Mammary epithelial cell (primary cell): ENCODE results near the gene SEMA5A.

ENCODE experiments used
- EZH2 ChIP-seq: IDR thresholded peaks from 2 replicates; pipeline ENCODE4 v1.6.1; 2012; ENCODE audit warnings: low read length, inconsistent platforms, borderline replicate concordance
- TF ChIP-seq, protein P1 (sequence below), 2 donors: IDR thresholded peaks in 1 of 2; conservative IDR thresholded peaks in 1 of 2; 2 replicates each; pipeline ENCODE4 v1.5.1; 2011 to 2012; ENCODE audit warnings: inconsistent platforms in 2 of 2, low read length in 2 of 2, mild to moderate bottlenecking in 2 of 2, control low read depth in 1 of 2, low read depth in 1 of 2; ENCODE audit not compliant: insufficient read depth in 1 of 2; ENCODE audit errors: extremely low read depth in 1 of 2

GRCh38 chr5:9464478-9464877 lies 81.4 kb downstream of the SEMA5A start:
- TF ChIP-seq, protein P1, sequence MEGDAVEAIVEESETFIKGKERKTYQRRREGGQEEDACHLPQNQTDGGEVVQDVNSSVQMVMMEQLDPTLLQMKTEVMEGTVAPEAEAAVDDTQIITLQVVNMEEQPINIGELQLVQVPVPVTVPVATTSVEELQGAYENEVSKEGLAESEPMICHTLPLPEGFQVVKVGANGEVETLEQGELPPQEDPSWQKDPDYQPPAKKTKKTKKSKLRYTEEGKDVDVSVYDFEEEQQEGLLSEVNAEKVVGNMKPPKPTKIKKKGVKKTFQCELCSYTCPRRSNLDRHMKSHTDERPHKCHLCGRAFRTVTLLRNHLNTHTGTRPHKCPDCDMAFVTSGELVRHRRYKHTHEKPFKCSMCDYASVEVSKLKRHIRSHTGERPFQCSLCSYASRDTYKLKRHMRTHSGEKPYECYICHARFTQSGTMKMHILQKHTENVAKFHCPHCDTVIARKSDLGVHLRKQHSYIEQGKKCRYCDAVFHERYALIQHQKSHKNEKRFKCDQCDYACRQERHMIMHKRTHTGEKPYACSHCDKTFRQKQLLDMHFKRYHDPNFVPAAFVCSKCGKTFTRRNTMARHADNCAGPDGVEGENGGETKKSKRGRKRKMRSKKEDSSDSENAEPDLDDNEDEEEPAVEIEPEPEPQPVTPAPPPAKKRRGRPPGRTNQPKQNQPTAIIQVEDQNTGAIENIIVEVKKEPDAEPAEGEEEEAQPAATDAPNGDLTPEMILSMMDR (conservative IDR thresholded peaks at IDR 0.05 in 1 of 2, IDR thresholded peaks at IDR 0.05 in 1 of 2; ENCODE audit: extremely low read depth in 1 of 2, insufficient read depth in 1 of 2, low read depth in 1 of 2, low read length in 2 of 2): no peak
- no peak for TF ChIP-seq EZH2
